HG03103 (cell line): ENCODE data around the gene FGR.
"Not testable (repeated sequence)": the region's sequence is repeated elsewhere in the genome, so short reads cannot be mapped to it uniquely, and the experiment has no call there.

Source experiments
- ATAC-seq: cut with Tn5 transposase; IDR thresholded peaks from one replicate; pipeline ENCODE4 v1.9.1; 2021; ENCODE audit warnings: low read depth; ENCODE audit not compliant: unreplicated experiment

The FGR gene

DNA sequence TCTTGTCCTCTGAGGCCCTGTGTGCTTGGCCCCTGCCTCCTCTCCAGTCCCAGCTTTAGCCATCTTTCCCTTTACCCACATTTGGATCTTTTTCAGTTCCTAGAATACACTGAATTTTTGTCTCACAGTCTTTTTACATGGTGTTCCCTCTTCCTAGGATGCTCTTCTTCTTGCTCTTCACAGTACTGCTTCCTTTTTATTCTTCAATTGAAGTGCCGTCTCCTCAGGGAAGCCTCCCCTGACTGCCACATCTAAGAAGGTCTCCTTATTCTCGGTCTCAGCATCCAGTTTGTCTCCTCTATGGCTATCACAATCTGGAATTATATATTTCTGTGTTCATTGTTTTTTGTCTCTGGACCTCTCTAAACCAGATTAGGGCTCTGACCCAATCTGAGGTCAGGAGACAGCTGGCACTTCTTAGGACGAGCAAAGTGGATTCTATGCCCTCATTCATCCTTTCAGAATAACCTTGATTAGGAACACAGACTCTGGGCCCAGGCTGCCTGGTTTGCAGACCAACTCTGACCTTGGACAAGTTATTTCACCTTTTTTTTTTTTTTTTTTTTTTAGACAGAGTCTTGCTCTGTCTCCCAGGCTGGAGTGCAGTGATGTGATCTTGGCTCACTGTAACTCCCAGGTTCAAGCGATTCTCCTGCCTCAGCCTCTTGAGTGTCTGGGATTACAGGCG lies 3.2 kb upstream of the FGR start:
- no peak for ATAC-seq

DNA sequence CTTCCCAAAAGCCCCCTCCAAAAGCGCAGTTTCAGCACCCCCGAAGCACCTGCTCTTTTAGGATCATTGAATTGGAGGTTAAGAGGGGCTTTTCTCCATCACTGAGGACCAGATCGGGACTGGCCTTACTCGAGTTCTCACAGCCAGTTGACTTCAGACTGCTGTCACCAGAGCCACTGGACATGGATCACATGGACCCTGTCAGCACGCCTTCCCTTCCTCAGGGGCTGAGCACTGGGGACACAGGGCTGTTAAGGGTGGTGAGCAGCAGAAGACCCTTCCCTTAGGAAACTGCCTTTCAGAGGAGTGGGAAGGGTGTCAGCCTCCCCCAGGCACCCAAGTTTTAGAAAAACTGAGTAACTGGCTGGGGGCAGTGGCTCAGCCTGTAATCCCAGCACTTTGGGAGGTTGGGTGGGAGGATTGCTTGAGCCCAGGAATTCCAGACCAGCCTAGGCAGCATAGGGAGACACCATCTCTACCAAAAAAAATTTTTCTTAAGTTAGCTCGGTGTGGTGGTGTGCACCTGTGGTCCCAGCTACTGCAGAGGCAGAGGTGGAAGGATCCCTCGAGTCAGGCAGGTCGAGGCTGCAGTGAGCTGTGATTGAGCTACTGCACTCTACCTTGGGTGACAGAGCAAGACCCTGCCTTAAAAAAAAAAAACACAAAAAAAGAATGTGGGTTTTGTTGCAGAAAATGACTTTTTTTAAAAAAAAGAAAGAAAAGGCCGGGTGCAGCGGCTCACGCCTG lies 584 bp upstream of the FGR start:
- ATAC-seq, result no peak

DNA sequence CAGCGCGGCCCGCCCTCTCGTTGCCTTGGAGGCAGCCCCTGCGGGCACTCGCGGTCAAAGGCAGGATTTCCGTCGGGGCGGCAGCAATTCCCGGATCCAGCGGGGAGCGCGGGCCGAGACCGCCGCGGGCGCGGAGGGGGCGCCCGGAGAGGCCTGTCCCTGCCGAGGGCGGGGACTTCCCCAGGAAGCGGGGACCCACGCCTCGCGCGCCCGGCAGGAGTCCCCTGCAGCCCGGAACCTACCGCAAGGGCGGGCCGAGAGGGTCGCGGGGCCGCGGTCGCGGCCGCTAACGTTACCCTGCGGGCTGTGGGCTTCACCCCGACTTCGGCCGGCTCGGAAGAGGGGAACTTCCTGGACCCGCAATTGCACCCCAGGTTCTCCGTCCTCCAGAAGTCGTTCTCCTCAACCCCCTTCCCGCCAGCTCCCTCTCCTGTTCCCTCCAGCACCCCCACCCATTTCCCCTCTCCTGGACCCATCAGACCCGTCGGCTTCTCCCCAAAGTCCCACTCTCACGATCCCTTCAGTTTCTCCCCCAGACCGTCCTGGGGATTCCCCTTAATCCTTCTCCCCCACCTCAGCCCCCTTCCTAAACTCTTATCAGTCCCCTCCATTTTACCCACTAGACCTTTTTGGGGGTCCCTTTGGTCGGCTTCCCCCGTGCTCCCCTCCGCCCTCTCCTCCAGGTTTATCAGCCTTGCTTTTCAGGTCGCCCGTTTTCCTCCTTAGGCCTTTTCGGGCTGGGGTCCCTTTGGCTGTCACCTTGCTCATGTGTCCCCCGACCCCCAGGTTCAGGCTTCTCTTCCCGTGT lies 604 bp downstream of the FGR start:
- no peak for ATAC-seq

DNA sequence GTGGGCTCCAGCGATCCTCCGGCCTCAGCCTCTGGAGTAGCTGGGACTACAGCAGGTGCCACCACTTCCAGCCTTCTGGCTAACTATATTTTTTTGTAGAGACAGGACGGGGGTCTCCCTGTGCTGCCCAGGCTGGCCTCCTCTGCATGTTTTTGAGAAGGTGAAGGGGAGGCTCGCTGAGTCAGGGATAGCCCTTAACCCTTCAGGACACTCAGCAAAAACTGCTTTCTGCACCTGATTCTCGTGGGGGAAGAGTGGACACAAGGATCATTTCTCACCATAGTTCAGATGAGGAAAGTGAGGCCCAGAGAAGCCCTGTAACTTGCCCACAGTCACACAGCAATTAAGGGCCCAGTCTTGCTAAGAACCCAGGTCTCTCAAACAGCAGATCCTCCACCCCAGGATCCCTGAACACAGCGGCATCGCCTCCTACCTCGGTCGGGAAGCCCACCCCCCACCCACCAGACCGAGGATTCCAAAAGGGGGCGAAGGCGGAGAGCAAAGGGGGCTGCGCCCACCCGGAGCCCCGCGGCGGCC lies 1.3 kb downstream of the FGR start:
- no peak for ATAC-seq

DNA sequence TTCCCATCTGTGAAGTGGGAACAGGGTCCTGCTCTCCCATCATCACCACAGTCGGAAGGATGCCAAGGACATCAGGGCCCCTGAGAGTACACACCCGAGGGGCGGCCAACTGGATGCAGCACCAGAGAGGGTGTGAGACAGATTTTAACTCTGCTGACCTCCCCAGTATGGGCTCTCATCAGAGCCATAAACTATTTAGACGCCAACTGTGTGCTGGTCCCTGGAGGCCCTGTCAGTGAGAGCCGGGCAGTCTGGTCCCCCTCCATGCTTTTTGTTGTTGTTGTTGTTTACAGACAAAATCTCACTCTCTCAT lies 1.7 kb downstream of the FGR start:
- ATAC-seq, result no peak

DNA sequence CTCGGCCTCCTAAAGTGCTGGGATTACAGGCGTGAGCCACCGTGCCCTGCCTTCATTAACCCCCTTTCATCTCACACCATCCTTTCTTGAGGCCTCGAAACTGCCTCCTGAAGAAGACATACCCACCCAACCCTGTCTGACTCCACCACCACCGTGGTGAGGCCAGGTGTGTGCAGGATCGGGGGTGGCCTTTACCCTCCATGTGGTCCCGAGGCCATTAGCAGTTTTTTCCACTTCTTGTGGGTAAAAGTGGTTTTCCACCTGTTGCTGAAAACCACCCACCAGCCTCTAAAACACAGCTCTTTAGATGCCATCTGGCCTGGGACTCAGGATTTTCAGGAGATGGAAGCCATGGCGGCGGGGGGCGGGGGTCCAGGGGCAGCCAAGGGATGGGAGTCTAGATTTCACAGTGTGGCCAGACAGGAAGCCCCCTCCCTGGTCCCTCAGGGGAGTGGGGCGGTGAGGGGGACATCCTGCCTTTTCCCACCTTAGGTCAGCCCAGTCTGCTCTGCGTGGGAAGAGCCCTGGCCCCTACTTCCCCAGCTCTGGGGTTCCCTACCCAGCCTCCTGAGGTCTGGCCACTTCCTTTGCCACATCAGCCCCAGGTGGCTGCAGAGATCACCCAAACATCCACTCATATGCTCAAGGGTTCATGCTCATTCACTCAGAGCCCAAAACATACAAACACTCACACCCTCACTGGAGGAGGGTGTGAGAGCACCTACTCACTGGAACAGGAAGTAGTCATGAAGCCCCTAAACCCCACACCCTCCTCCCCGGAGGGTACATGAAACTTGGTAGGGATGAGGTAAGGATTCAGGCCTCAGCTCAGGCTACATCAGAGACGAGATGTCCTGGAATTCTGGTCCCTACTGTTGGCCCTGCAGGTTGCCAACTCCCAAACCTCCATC lies 2.3 kb downstream of the FGR start:
- ATAC-seq, result no peak

DNA sequence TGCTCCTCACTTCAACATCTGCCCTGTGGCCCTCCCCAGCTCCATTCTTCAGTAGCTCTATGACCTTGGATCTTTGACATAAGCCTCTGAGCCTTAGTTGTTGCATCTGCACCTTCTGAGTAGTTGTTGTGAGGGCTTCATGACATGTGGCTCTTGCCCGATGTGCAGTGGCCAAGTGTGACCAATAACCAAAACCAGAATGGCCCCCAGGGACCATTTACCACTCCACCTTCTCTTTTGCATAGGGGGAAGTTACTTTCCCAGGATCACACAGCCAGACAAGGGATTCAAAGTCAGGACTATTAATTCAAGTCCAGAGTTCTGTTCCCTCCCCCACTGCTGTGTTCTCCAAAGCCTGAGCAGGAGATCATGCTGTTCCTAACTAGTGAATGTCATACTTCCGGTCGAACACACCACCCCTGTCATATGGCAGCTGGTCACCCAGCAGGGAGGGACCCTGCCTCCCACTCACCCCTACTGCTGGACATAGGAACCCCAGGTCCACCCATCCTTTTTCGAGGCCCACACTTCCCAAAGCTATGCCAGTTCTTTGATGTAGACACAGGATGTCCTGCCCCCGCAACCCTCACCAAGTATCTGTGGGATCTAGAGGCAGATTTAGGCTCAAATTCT lies 4.0 kb downstream of the FGR start:
- ATAC-seq, result no peak

DNA sequence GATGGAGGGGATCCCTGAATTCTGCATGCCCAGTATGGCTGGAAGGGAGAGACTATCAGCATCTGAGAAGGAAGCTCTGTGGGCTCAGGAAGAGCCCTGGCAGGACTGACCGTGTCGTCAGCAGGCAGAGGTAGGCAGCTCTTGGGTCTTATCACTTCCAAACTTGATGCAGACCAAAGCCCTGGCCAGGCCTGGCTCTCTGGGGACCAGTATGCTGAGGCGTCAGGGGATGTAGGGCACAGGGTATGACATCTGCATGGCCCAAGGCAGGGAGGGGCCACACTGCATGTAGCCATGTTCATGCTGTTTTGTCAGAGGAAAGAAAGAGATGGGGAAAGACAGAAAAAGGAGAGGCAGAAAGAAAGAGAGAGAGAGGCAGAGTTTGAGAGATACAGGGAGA lies 6.3 kb downstream of the FGR start:
- ATAC-seq, result no peak

DNA sequence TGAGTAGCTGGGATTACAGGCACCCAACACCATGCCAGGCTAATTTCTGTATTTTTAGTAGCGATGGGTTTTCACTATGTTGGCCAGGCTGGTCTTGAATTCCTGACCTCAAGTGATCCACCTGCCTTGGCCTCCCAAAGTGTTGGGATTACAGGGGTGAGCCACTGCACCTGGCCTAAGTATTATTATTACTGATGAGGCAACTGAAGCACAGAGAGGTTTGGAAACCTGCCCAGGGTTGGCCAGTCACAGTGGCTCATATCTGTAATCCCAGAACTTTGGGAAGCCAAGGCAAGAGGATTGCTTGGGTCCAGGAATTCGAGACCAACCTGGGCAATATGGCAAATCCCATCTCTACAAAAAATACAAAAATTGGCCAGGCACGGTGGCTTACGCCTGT lies 7.3 kb downstream of the FGR start:
- ATAC-seq, result not testable (repeated sequence)

DNA sequence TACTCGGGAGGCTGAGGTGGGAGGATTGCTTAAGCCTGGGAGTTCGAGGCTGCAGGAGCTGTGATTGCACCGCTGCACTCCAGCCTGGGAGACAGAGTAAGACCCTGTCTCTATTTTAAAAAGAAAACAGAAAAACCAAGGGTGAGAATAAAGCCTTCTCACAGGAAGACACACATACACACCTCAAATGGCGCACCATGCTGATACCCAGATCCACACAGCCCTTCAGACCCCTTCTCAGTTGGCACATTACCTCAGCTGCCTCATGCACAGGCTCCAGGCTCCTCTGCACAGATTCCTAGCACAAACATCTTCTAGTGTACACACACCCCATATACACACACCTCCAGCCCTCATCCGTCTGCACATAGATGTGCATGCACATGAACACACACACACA lies 7.9 kb downstream of the FGR start:
- no peak for ATAC-seq

DNA sequence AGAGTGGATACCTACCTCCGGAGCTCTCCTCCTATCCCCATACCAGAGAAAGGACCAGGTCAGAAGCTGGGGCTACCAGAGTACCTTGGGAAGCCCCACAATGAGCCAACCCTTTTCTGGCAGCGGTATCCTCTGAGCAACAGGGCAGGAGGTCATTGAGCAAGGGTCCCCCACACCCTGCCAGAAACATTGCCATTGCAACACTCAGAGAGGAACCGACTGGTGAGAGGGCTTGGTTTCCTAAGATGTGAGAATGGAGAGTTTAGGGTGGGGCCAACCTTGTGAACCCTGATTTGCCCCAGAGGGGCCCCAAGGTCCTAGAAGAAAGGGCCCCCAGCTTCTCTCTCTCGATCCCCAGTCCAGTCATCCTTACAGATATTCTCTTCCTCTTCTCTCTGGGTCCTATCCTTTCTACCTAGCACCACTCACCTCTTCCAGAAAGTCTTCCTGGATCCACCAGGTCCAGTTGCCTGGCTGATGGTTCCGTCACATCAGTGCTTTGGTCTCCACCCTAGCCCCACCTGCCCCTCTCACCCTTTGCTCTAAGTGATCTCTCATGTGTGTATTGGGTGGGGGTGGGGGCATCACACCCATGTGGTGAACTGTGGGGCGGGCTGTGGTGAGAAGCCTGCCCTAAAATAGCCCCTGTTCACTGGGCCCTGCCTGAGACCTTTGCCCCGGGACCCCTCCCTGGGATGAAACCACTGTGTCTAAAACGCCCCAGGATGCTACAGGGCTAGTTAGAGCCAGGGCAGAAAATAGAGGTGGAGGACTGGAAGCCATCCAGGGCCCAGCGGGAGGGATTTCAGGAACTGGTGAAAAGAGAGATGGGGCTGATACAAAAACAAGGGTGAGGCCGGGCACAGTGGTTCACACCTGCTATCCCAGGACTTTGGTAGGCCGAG lies 8.7 kb downstream of the FGR start:
- no peak for ATAC-seq

DNA sequence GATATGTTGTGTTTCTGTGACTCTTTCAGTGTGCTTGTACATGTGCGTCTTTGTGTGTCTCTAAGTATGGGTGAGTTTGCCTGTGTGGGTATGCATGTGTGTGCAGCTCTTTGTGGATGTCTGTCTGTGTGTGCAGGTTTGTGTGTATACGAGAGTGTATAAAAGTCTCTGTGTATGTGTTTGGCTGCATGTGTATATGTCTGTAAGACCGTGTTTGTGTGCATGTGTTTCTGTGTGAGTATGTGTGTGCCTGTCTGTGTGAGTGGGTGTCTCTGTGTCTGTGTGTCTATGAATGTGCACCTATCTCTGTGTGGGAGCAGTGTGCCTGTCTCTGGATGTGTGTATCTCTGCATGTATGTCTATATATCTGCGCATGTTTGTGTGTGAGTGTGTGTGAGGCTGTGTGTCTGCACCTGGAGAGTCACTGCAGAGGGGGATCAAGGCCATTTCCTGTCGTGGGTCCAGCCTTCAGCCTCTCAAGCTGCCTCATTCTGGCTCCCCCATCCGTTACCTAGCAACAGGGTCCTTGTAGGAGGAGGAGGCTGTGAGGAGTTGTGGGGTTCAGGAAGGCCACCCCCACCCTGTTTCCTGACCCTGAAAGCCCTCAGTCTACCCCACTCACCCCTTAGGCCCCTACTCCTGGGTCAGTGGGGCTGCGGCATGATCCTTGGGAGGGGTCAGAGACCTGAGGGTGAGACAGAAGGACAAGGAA lies 10.4 kb downstream of the FGR start:
- ATAC-seq, result no peak

DNA sequence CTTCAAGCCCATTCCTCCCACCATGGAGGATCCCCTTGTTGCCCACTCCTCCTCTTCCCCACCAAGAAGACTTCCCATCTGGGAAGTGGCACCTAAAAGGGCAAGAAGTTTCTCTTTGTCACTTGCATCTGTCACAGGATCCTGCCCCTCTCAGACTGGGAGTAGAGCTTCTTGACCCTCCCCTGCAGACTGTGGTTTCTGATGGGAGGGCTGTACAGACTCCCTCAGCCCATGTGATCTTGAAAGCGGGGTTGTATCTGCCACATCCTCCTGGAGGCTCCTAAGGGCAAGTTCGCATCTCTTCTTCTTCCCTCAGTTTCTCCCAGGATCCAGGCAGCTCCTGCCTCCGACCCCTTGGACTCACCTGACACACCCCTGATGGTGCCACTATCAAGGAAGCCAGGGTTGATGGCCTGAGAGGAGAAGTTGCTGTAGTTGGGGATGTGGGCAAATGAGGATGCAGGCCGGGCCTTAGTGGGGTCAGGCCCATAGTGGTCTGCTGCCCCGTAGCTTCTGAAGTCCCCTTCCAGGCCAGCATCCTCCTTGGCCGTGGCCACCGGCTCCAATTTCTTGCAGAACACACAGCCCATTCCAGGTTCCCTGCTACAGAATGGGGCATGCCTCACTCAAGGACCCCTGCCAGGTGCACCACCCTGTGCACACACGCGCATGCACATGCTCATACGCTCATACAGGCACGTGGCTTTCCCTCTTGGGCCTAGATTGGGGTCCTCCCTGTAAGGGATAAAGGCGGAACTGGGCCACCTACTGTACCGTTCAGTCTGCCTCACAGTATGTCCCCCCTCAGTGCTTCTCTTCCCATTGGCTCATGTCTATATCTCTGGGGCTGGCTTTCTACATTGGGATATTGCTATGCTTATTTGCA lies 11.4 kb downstream of the FGR start:
- no peak for ATAC-seq

DNA sequence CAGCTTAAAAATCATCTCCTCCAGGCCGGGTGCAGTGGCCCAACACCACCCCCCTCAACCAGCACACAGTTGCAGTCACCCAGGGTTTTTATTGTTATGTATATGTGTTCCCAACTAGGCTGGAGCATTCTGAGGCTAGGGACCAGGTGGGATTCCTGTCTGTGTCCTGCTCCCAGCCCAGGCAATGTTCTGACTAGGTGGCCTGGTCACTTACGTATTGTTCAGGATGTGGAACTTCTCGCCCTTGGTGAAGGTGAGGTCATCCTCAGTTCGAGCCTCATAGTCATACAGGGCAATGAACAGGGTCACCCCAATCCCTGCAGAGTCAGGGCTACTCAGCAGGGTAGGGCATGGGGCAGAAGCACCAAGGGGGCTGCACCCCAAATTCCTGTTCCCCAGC lies 12.2 kb downstream of the FGR start:
- ATAC-seq, result no peak

DNA sequence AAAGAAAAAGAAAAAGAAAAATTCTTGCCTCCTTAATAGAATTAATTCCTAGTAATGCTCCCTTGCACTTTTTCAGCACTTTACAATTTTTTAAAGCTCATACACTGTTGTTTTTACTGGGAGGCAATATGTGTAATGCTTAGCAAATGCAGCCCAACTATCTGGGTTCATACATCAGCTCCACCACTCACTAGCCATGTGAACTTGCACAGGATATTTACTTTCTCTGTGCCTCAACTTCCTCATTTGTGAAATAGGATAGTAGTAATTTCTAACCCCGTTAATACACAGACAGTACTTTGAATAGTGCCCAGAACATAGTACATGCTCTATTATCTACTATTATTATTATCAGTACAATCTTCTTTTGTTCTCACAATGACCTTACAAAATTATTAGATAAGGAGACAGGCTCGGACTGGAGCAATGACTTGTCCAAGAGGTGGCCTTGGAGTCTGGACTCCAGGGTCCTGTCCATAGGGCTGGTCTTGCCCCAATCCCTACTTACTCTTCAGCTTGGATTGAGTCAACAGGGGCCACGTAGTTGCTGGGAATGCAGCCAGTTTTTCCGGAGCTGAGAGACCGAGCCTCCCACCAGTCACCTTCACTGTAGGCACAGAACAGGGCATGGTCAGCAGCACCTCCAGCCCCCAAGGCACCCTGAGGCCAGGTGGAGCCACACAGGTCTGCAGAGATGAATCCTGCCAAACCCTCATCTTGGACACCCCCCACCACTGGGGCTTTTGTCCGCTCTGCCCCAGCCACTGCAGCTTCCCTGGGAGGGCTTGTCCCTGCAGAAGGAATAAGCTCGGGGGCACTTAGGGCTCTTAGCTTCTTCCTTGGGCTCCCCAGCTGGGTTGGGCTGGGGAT lies 13.7 kb downstream of the FGR start:
- ATAC-seq, result no peak

DNA sequence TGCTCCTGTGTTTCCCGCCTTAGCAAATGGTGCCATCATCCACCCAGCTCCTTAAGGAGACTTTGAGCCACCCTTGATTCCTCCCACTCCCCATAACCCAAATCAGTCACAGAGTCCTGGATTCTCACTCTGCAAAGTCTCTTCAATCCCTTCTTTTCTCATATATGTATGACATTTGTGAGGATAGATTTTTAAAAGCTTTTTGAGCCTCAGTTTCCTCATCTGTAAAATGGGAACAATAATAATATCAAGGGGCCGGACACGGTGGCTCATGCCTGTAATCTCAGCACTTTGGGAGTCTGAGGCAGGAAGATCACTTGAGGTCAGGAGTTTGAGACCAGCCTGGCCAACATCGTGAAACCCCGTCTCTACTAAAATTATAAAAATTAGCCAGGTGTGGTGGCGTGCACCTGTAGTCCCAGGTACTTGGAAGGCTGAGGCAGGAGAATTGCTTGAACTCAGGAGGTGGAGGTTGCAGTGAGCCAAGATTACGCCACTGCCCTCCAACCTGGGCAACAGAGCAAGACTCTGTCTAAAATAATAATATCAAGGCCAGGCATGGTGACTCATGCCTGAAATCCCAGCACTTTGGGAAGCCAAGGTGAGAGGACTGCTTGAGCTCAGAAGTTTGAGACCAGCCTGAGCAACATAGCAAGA lies 15.1 kb downstream of the FGR start:
- not testable (repeated sequence) for ATAC-seq
